K562 (cell line): ENCODE results near the gene SLC44A5. TPM values are rescaled to one million over a fixed set of nuclear protein-coding genes. Genes with fewer than 3 reads are reported as not detected.

Source experiments
- BCOR ChIP-seq: fragments of 450-650 bp; IDR thresholded peaks from 2 replicates; pipeline ENCODE4 v1.6.1; 2016
- CBX3 ChIP-seq, 2 experiments: IDR thresholded peaks; 1 replicate in 1 of 2; 2 replicates in 1 of 2; pipeline ENCODE4 v1.6.1; 2012; ENCODE audit warnings: inconsistent platforms in 2 of 2, low read length in 2 of 2, borderline replicate concordance in 1 of 2, control low read depth in 1 of 2
- CCAR2 ChIP-seq: fragments of 200-400 bp; formaldehyde crosslinking; IDR thresholded peaks from 2 replicates; pipeline ENCODE4 v1.6.1; 2017; ENCODE audit warnings: mild to moderate bottlenecking, low read depth, low read length
- FOS ChIP-seq: IDR thresholded peaks from 3 replicates; pipeline ENCODE4 v1.6.1; 2011; ENCODE audit not compliant: insufficient read length; ENCODE audit errors: extremely low read depth
- L3MBTL2 ChIP-seq: fragments of 450-650 bp; IDR thresholded peaks from 2 replicates; pipeline ENCODE4 v1.6.1; 2016; ENCODE audit warnings: mild to moderate bottlenecking, moderate library complexity
- MCM2 ChIP-seq: fragments of 450-650 bp; IDR thresholded peaks from 2 replicates; pipeline ENCODE4 v1.6.1; 2017; ENCODE audit warnings: low read depth, mild to moderate bottlenecking
- NFE2L1 ChIP-seq: fragments of 450-650 bp; IDR thresholded peaks from 2 replicates; pipeline ENCODE4 v1.6.1; 2016; ENCODE audit warnings: missing genetic modification characterization, low read depth, mild to moderate bottlenecking, missing compliant biosample characterization, moderate library complexity, borderline replicate concordance
- NR4A1 ChIP-seq, 2 experiments: fragments of 250-450 bp in 1 of 2; fragments of 450-650 bp in 1 of 2; sonication (Bioruptor Pico) in 1 of 2; IDR thresholded peaks; 2 replicates each; pipeline versions ENCODE4 v1.4.0 to v1.6.1; 2016 to 2020; ENCODE audit warnings: mild to moderate bottlenecking in 2 of 2, missing compliant biosample characterization in 1 of 2, missing genetic modification characterization in 1 of 2, moderate library complexity in 1 of 2
- SMAD3 ChIP-seq: fragments of 450-650 bp; formaldehyde crosslinking; conservative IDR thresholded peaks from 2 replicates; pipeline ENCODE4 v1.4.0; 2020; ENCODE audit warnings: mild to moderate bottlenecking
- TAL1 ChIP-seq: fragments of 450-650 bp; IDR thresholded peaks from 2 replicates; pipeline ENCODE4 v1.6.1; 2016; ENCODE audit warnings: mild to moderate bottlenecking
- TFAM ChIP-seq: fragments of 250-450 bp; sonication (Bioruptor Pico); conservative IDR thresholded peaks from 2 replicates; pipeline ENCODE4 v1.5.0; 2021; ENCODE audit warnings: mild to moderate bottlenecking, moderate library complexity
- ZFX ChIP-seq: sonication (generic); formaldehyde crosslinking; IDR thresholded peaks from 2 replicates; pipeline ENCODE4 v1.8.0; 2022; ENCODE audit warnings: mild to moderate bottlenecking, missing genetic modification reagents, moderate library complexity
- ZNF316 ChIP-seq: fragments of 450-650 bp; IDR thresholded peaks from 2 replicates; pipeline ENCODE4 v1.6.1; 2016
- ZSCAN32 ChIP-seq: fragments of 450-650 bp; formaldehyde crosslinking; IDR thresholded peaks from 2 replicates; pipeline ENCODE4 v1.4.0; 2020; ENCODE audit warnings: mild to moderate bottlenecking, moderate library complexity
- ZZZ3 ChIP-seq: fragments of 450-650 bp; IDR thresholded peaks from 2 replicates; pipeline ENCODE4 v1.6.1; 2016; ENCODE audit warnings: antibody characterized with exemption, mild to moderate bottlenecking, moderate library complexity
- polyA plus RNA-seq, 8 experiments: library from polyadenylated mRNA; depleted of rRNA in 4 of 8; stranded (reverse) in 5 of 8; unstranded in 3 of 8; fragments of >200 nt; fragmentation: Nextera tagmentation in 2 of 8; fragmentation: Illumina TruSeq in 1 of 8; extraction: Ambion mirVana in 2 of 8; extraction: Trizol in 1 of 8; gene quantifications; 2 replicates each; pipeline versions ENCODE4 v1.2.1 to v1.2.3, GENCODE V29; 2011 to 2014; ENCODE audit warnings: inconsistent platforms in 1 of 8, missing spikeins in 1 of 8
- total RNA-seq, 7 experiments: library from RNA; depleted of rRNA in 6 of 7; stranded (reverse); fragments of >200 nt in 6 of 7; fragmentation: Illumina TruSeq in 2 of 7; extraction: Trizol in 2 of 7; gene quantifications; 2 replicates each; pipeline versions ENCODE4 v1.2.1 to v1.2.3, GENCODE V29; 2011 to 2021; ENCODE audit warnings: low replicate concordance in 1 of 7
- TF ChIP-seq, protein P1 (sequence below): sonication (generic); formaldehyde crosslinking; IDR thresholded peaks from 2 replicates; pipeline ENCODE4 v1.8.1; 2023; ENCODE audit warnings: mild to moderate bottlenecking, missing genetic modification reagents, moderate library complexity
- TF ChIP-seq, protein P2 (sequence below): fragments of 450-650 bp; IDR thresholded peaks from 2 replicates; pipeline ENCODE4 v1.6.1; 2016; ENCODE audit warnings: borderline replicate concordance
- TF ChIP-seq, protein P3 (sequence below): sonication (generic); formaldehyde crosslinking; IDR thresholded peaks from 2 replicates; pipeline ENCODE4 v1.4.0; 2020; ENCODE audit warnings: mild to moderate bottlenecking, missing genetic modification reagents
- TF ChIP-seq, protein P4 (sequence below): fragments of 450-650 bp; formaldehyde crosslinking; IDR thresholded peaks from 2 replicates; pipeline ENCODE4 v1.4.0; 2022; ENCODE audit warnings: missing genetic modification characterization

The SLC44A5 gene
- total and polyA plus RNA-seq, 9 of the 15 experiments (the other 6 are each of a cell fraction or from before 2014, with no cell fraction given) = 1.2 to 10.1 (median 3.2) TPM

GRCh38 chr1:75520862-75521475 lies 89.9 kb downstream of the SLC44A5 start (continued):
- TF ChIP-seq, protein P1, sequence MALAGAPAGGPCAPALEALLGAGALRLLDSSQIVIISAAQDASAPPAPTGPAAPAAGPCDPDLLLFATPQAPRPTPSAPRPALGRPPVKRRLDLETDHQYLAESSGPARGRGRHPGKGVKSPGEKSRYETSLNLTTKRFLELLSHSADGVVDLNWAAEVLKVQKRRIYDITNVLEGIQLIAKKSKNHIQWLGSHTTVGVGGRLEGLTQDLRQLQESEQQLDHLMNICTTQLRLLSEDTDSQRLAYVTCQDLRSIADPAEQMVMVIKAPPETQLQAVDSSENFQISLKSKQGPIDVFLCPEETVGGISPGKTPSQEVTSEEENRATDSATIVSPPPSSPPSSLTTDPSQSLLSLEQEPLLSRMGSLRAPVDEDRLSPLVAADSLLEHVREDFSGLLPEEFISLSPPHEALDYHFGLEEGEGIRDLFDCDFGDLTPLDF = no peak
- TF ChIP-seq TFAM (CRISPR knock-in tag) = no peak
- TF ChIP-seq, protein P2, sequence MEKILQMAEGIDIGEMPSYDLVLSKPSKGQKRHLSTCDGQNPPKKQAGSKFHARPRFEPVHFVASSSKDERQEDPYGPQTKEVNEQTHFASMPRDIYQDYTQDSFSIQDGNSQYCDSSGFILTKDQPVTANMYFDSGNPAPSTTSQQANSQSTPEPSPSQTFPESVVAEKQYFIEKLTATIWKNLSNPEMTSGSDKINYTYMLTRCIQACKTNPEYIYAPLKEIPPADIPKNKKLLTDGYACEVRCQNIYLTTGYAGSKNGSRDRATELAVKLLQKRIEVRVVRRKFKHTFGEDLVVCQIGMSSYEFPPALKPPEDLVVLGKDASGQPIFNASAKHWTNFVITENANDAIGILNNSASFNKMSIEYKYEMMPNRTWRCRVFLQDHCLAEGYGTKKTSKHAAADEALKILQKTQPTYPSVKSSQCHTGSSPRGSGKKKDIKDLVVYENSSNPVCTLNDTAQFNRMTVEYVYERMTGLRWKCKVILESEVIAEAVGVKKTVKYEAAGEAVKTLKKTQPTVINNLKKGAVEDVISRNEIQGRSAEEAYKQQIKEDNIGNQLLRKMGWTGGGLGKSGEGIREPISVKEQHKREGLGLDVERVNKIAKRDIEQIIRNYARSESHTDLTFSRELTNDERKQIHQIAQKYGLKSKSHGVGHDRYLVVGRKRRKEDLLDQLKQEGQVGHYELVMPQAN = no peak
- 0 out of 2 replicates have a peak, but pooled peaks have one; percentile 32 for TF ChIP-seq L3MBTL2
- no peak for TF ChIP-seq ZFX (CRISPR knock-in tag)
- TF ChIP-seq, protein P3, sequence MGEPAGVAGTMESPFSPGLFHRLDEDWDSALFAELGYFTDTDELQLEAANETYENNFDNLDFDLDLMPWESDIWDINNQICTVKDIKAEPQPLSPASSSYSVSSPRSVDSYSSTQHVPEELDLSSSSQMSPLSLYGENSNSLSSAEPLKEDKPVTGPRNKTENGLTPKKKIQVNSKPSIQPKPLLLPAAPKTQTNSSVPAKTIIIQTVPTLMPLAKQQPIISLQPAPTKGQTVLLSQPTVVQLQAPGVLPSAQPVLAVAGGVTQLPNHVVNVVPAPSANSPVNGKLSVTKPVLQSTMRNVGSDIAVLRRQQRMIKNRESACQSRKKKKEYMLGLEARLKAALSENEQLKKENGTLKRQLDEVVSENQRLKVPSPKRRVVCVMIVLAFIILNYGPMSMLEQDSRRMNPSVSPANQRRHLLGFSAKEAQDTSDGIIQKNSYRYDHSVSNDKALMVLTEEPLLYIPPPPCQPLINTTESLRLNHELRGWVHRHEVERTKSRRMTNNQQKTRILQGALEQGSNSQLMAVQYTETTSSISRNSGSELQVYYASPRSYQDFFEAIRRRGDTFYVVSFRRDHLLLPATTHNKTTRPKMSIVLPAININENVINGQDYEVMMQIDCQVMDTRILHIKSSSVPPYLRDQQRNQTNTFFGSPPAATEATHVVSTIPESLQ (CRISPR knock-in tag) = no peak
- no peak for TF ChIP-seq CCAR2
- TF ChIP-seq SMAD3 (CRISPR knock-in tag) = no peak
- no peak for TF ChIP-seq FOS
- no peak for TF ChIP-seq ZZZ3
- TF ChIP-seq CBX3 (IDR thresholded peaks at IDR 0.05; ENCODE audit: borderline replicate concordance in 1 of 2, low read length in 2 of 2) = no peak; a peak in 1 of 3 replicates
- peak; percentile 99 for TF ChIP-seq ZNF316
- peak; percentile 95 for TF ChIP-seq NFE2L1 (tag)
- TF ChIP-seq ZSCAN32 (CRISPR knock-in tag) = no peak
- TF ChIP-seq NR4A1 (CRISPR knock-in tag; IDR thresholded peaks at IDR 0.05) = no peak
- peak; percentile 53; the same call in 1 of the 2 replicates for TF ChIP-seq NR4A1 (tag; IDR thresholded peaks at IDR 0.05)
- TF ChIP-seq, protein P4, sequence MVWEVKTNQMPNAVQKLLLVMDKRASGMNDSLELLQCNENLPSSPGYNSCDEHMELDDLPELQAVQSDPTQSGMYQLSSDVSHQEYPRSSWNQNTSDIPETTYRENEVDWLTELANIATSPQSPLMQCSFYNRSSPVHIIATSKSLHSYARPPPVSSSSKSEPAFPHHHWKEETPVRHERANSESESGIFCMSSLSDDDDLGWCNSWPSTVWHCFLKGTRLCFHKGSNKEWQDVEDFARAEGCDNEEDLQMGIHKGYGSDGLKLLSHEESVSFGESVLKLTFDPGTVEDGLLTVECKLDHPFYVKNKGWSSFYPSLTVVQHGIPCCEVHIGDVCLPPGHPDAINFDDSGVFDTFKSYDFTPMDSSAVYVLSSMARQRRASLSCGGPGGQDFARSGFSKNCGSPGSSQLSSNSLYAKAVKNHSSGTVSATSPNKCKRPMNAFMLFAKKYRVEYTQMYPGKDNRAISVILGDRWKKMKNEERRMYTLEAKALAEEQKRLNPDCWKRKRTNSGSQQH (CRISPR knock-in tag) = no peak
- no peak for TF ChIP-seq BCOR
- TF ChIP-seq MCM2 = no peak
- no peak for TF ChIP-seq TAL1
